Calu3 (cell line): ENCODE measurements around the gene CA9. TPM values are rescaled to one million over a fixed set of nuclear protein-coding genes. Genes with fewer than 3 reads are reported as not detected.
A peak's percentile ranks its signal among the peaks of the same experiment; 100 is the strongest.

Source experiments
- BruUV-seq: library from RNA; stranded (reverse); fragments of 400-500 nt; replicated peaks from 2 replicates; lab custom pipeline; 2021; lab: Mats Ljungman, UMichigan
- CTCF ChIA-PET: fragments of 300-600 bp; sonication (Branson Sonifier 250); formaldehyde crosslinking; loops from one replicate; lab custom pipeline; 2022; ENCODE audit warnings: antibody characterized with exemption; lab: Charles Lee
- DNase-seq: peaks from one replicate; pipeline ENCODE4 v3.0.0; 2022
- H3K27ac Mint-ChIP-seq: one replicate; pipeline ENCODE4 v1.8.0; 2022; ENCODE audit warnings: mixed read lengths; ENCODE audit not compliant: unreplicated experiment
- H3K27me3 Mint-ChIP-seq: one replicate; pipeline ENCODE4 v1.8.0; 2022; ENCODE audit warnings: mixed read lengths; ENCODE audit not compliant: unreplicated experiment
- H3K36me3 Mint-ChIP-seq: one replicate; pipeline ENCODE4 v1.8.0; 2022; ENCODE audit warnings: mild to moderate bottlenecking, moderate library complexity, mixed read lengths; ENCODE audit not compliant: insufficient read depth, unreplicated experiment
- H3K4me1 Mint-ChIP-seq: one replicate; pipeline ENCODE4 v1.8.0; 2022; ENCODE audit warnings: mild to moderate bottlenecking, low read depth, mixed read lengths; ENCODE audit not compliant: unreplicated experiment
- H3K4me3 Mint-ChIP-seq: one replicate; pipeline ENCODE4 v1.8.0; 2022; ENCODE audit warnings: mild to moderate bottlenecking, low read depth, moderate library complexity, mixed read lengths; ENCODE audit not compliant: unreplicated experiment
- H3K9me3 Mint-ChIP-seq: one replicate; pipeline ENCODE4 v1.8.0; 2022; ENCODE audit warnings: low read depth, mixed read lengths; ENCODE audit not compliant: unreplicated experiment
- intact Hi-C: fragments of 100-400 bp; cut with micrococcal nuclease; formaldehyde crosslinking; loops from one replicate; pipeline ENCODE4 v1.10.0; 2022; ENCODE audit not compliant: unreplicated experiment
- total RNA-seq: library from RNA; stranded (reverse); gene quantifications from 2 replicates; pipeline ENCODE4 v1.2.3, GENCODE V29; 2022
- TF ChIP-seq, protein P1 (sequence below): fragments of 200-600 bp; IDR thresholded peaks from one replicate; pipeline ENCODE4 v1.8.0; 2022; ENCODE audit warnings: antibody characterized with exemption; ENCODE audit not compliant: unreplicated experiment

CA9 gene
- total RNA-seq, 1 experiment from 2014 or later = 0.64 TPM

DNA sequence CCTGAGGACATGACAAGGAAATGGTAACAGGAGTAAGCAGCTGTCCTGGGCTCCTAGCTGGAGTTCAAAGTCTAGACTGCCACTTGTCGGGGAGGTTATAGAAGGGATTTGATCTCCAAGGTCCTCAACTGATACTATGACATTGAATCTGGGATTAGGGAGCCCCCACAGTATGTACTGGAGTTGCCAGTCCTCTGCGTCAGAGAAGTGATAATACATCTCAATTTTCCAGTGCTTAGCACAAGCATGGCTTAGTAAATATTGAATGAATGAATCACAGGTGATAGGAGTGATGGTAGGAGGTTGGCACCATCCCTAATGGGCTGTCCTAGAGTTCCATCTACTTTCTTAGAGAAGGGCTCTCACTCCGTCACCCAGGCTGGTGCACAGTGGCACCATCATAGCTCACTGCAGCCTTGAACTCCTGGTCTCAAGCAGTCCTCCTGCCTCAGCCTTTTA, 22.2 kb downstream of the CA9 start:
- H3K4me3 Mint-ChIP-seq = no peak overlapping the region
- intact Hi-C loops = loop anchor here (5.0 kb wide), 1 partner anchor 34 kb away; no protein-coding TSS in a partner anchor
- peaks cover 12% of the 10 kb centered on the region for H3K36me3 Mint-ChIP-seq
- no peaks in the 10 kb centered on the region for H3K4me1 Mint-ChIP-seq
- no peaks in the 10 kb centered on the region for H3K9me3 Mint-ChIP-seq
- no peak for DNase-seq
- CTCF ChIA-PET = interaction anchor here (0.6 to 1.6 kb wide), 10 partner anchors 10 to 117 kb away, joined by 3 to 12 read pairs (median 5); partner anchors contain the start of genes ARHGEF39, CCDC107 and RMRP
- no TSS peak for BruUV-seq
- no peaks in the 10 kb centered on the region for H3K27me3 Mint-ChIP-seq
- TF ChIP-seq, protein P1, sequence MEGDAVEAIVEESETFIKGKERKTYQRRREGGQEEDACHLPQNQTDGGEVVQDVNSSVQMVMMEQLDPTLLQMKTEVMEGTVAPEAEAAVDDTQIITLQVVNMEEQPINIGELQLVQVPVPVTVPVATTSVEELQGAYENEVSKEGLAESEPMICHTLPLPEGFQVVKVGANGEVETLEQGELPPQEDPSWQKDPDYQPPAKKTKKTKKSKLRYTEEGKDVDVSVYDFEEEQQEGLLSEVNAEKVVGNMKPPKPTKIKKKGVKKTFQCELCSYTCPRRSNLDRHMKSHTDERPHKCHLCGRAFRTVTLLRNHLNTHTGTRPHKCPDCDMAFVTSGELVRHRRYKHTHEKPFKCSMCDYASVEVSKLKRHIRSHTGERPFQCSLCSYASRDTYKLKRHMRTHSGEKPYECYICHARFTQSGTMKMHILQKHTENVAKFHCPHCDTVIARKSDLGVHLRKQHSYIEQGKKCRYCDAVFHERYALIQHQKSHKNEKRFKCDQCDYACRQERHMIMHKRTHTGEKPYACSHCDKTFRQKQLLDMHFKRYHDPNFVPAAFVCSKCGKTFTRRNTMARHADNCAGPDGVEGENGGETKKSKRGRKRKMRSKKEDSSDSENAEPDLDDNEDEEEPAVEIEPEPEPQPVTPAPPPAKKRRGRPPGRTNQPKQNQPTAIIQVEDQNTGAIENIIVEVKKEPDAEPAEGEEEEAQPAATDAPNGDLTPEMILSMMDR = no peak
- H3K27ac Mint-ChIP-seq = no peak overlapping the region

- intact Hi-C loops = loop anchor here (5.0 kb wide), 1 partner anchor 34 kb away; no protein-coding TSS in a partner anchor
- Mint-ChIP-seq H3K4me1 (no peaks in the 10 kb centered on the region), H3K27ac (no peak overlapping the region), H3K36me3 (peaks cover 6% of the 10 kb centered on the region), H3K27me3 (no peaks in the 10 kb centered on the region), H3K4me3 (no peak overlapping the region), H3K9me3 (no peaks in the 10 kb centered on the region)
- peak; percentile 65 for DNase-seq
- CTCF ChIA-PET = interaction anchor here (0.6 to 1.6 kb wide), 14 partner anchors 11 to 118 kb away, joined by 3 to 12 read pairs (median 4); partner anchors contain the start of genes ARHGEF39, CA9, CCDC107 and RMRP
- no TSS peak for BruUV-seq
- TF ChIP-seq, protein P1 = peak; percentile 75
These were observed 22.9 kb downstream of the CA9 start for GRCh38 chr9:35696520-35697215.

GRCh38 chr9:35697486-35697885, 23.8 kb downstream of the CA9 start:
- H3K27ac Mint-ChIP-seq = no peak overlapping the region
- CTCF ChIA-PET = interaction anchor here (1.0 kb wide), 1 partner anchor 28 kb away, joined by 5 read pairs; no protein-coding TSS in a partner anchor
- TSS peak; percentile 85 for BruUV-seq
- H3K27me3 Mint-ChIP-seq = no peaks in the 10 kb centered on the region
- no peaks in the 10 kb centered on the region for H3K9me3 Mint-ChIP-seq
- H3K36me3 Mint-ChIP-seq = peaks cover 6% of the 10 kb centered on the region
- DNase-seq = no peak
- H3K4me1 Mint-ChIP-seq = no peaks in the 10 kb centered on the region
- TF ChIP-seq, protein P1 = no peak
- intact Hi-C loops = loop anchor here (5.0 kb wide), 1 partner anchor 35 kb away; no protein-coding TSS in a partner anchor
- no peak overlapping the region for H3K4me3 Mint-ChIP-seq

- no peak overlapping the region for H3K4me3 Mint-ChIP-seq
- H3K36me3 Mint-ChIP-seq = peaks cover 11% of the 10 kb centered on the region
- no peaks in the 10 kb centered on the region for H3K9me3 Mint-ChIP-seq
- no TSS peak for BruUV-seq
- no peaks in the 10 kb centered on the region for H3K4me1 Mint-ChIP-seq
- TF ChIP-seq, protein P1 = no peak
- CTCF ChIA-PET = no interaction called here
- H3K27ac Mint-ChIP-seq = no peak overlapping the region
- intact Hi-C loops = loop anchor here (5.0 kb wide), 1 partner anchor 36 kb away; no protein-coding TSS in a partner anchor
- no peak for DNase-seq
- no peaks in the 10 kb centered on the region for H3K27me3 Mint-ChIP-seq
These were observed 24.5 kb downstream of the CA9 start for GRCh38 chr9:35698231-35698630.
